Right renal pelvis (tissue), 4 donors: ENCODE data around the gene TBC1D20. TPM values are rescaled to one million over a fixed set of nuclear protein-coding genes. Genes with fewer than 3 reads are reported as not detected.
"Not testable (repeated sequence)": the region's sequence is repeated elsewhere in the genome, so short reads cannot be mapped to it uniquely, and the experiment has no call there.

Experiments
- DNase-seq, 4 donors: peaks; one replicate each; pipeline ENCODE4 v3.0.0-alpha.2; 2013; ENCODE audit warnings: low read depth in 4 of 4, low spot score in 3 of 4, missing footprints in 1 of 4
- polyA plus RNA-seq, 4 donors: library from polyadenylated mRNA; unstranded; fragments of 120-200 nt; gene quantifications; one replicate each; pipeline ENCODE4 v1.2.1, GENCODE V29; 2013; ENCODE audit not compliant: insufficient read length in 4 of 4

TBC1D20 gene
- polyA plus RNA-seq, 4 donors, result 30.5 to 37.1 (median 33.6) TPM

- DNase-seq, result no peak
These were observed 59.3 kb downstream of the TBC1D20 start for GRCh38 chr20:402898-403581.

- no peak for DNase-seq
These were observed 59.8 kb downstream of the TBC1D20 start for GRCh38 chr20:402496-402885.

GRCh38 chr20:401682-402495, 60.4 kb downstream of the TBC1D20 start:
- no peak for DNase-seq

- DNase-seq, result no peak
These were observed 61.7 kb downstream of the TBC1D20 start for GRCh38 chr20:400454-401275.

- DNase-seq, result no peak
These were observed 62.2 kb downstream of the TBC1D20 start for GRCh38 chr20:400128-400453.

- DNase-seq, result no peak
These were observed 63.1 kb downstream of the TBC1D20 start for GRCh38 chr20:399182-399707.

- no peak for DNase-seq
These were observed 64.7 kb downstream of the TBC1D20 start for GRCh38 chr20:397432-398237.

- no peak for DNase-seq
These were observed 65.5 kb downstream of the TBC1D20 start for GRCh38 chr20:396619-397431.

GRCh38 chr20:396252-396618, 66.1 kb downstream of the TBC1D20 start:
- no peak for DNase-seq

GRCh38 chr20:393296-393695, 69.0 kb downstream of the TBC1D20 start:
- not testable (repeated sequence) for DNase-seq

GRCh38 chr20:391041-391711, 71.2 kb downstream of the TBC1D20 start:
- DNase-seq, result no peak

GRCh38 chr20:389220-389619, 73.1 kb downstream of the TBC1D20 start:
- no peak for DNase-seq

GRCh38 chr20:388034-388994, 74.0 kb downstream of the TBC1D20 start:
- DNase-seq, result no peak

- DNase-seq, result no peak
These were observed 74.8 kb downstream of the TBC1D20 start for GRCh38 chr20:387520-387919.

- not testable (repeated sequence) for DNase-seq
These were observed 75.7 kb downstream of the TBC1D20 start for GRCh38 chr20:386634-387033.
